ENCODE results near the gene RBAK.
"Not testable (repeated sequence)": the region's sequence is repeated elsewhere in the genome, so short reads cannot be mapped to it uniquely, and the experiment has no call there.

GRCh38 chr7:5023626-5024025 lies 22.0 kb upstream of the RBAK start:
- TF ChIP-seq, protein P1, sequence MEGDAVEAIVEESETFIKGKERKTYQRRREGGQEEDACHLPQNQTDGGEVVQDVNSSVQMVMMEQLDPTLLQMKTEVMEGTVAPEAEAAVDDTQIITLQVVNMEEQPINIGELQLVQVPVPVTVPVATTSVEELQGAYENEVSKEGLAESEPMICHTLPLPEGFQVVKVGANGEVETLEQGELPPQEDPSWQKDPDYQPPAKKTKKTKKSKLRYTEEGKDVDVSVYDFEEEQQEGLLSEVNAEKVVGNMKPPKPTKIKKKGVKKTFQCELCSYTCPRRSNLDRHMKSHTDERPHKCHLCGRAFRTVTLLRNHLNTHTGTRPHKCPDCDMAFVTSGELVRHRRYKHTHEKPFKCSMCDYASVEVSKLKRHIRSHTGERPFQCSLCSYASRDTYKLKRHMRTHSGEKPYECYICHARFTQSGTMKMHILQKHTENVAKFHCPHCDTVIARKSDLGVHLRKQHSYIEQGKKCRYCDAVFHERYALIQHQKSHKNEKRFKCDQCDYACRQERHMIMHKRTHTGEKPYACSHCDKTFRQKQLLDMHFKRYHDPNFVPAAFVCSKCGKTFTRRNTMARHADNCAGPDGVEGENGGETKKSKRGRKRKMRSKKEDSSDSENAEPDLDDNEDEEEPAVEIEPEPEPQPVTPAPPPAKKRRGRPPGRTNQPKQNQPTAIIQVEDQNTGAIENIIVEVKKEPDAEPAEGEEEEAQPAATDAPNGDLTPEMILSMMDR (conservative IDR thresholded peaks at IDR 0.05; ENCODE audit: low read length), result not testable (repeated sequence)
- not testable (repeated sequence) for TF ChIP-seq EZH2phosphoT487 (IDR thresholded peaks at IDR 0.05; ENCODE audit: borderline replicate concordance, low read depth, low read length)

Data from OCI-LY7 (cell line).